Glomerular visceral epithelial cell (primary cell): ENCODE measurements around the gene ARHGAP8.
"Not testable (repeated sequence)": the region's sequence is repeated elsewhere in the genome, so short reads cannot be mapped to it uniquely, and the experiment has no call there.

Experiments
- DNase-seq: peaks from one replicate; pipeline ENCODE4 v3.0.0-alpha.2; 2016; ENCODE audit errors: extremely low spot score

The ARHGAP8 gene

GRCh38 chr22:44888491-44889254, 136.3 kb downstream of the ARHGAP8 start:
- DNase-seq, result no peak

- no peak for DNase-seq
Observed at GRCh38 chr22:44889255-44889878, 137.0 kb downstream of the ARHGAP8 start.

GRCh38 chr22:44890416-44891292, 138.3 kb downstream of the ARHGAP8 start:
- DNase-seq, result no peak

GRCh38 chr22:44891293-44891747, 138.9 kb downstream of the ARHGAP8 start:
- no peak for DNase-seq

GRCh38 chr22:44891791-44892190, 139.4 kb downstream of the ARHGAP8 start:
- DNase-seq, result no peak

- DNase-seq, result no peak
Observed at GRCh38 chr22:44892243-44892642, 139.9 kb downstream of the ARHGAP8 start.

DNA sequence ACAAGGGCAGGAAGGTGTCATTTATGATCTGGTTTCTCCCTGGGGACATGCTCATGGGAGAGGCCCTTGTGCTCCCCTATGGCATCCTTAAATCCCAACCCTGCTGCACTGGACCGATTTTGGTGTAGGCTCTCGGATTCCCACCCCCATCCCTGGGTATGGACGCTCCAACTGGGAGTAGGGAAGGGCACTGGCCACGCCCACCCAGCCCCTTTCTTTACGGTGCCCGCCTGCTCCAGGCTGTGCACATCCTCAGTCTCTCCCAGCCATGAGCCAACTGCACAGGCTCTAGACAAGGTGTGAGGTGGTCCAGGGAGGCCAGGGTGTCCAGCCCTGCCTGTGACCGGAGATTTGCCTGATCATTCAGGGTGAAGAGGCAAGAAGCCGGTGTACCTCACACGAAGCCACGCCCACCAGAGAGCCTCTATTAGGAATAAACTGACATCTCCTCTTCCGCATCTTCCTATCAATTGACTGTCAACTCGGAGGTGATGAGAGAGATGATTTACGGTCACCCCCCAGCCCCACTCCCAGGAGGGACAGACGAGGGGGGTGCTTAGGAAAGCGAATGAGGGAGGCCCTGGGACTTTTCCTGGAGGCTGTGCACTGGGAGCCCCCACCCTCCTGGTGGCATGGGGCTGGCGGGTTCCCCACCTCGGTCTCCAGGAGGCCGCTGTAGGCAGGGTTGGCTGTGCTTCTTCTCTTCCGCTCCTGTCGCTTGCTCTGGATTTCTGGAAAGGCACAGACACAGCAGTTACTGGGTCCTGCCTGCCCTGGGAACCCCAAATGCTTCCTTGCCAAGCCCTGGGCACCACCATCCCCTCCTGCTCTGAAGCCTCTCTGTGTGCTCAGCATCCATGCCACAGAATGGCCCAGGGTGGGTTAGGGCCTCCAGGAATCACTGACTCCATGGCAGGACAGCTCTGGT, 140.7 kb downstream of the ARHGAP8 start:
- DNase-seq, result no peak

DNA sequence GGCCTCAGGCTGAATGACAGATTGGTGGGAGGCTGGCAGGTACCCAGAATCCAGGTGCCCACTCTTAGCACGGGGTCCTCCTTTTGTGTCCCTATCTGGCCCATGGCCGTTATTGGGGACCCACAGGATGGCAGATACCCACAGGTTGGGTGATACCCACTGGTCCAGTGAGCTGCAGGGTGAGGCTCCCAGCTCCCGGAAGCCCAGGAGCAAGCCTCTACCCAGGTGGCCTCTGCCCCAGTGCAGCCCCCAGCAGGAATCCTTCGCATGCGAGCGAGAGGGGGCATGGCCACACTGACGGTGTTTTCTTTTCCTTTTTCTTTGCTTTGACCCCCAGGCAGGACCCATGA, 141.3 kb downstream of the ARHGAP8 start:
- no peak for DNase-seq

DNA sequence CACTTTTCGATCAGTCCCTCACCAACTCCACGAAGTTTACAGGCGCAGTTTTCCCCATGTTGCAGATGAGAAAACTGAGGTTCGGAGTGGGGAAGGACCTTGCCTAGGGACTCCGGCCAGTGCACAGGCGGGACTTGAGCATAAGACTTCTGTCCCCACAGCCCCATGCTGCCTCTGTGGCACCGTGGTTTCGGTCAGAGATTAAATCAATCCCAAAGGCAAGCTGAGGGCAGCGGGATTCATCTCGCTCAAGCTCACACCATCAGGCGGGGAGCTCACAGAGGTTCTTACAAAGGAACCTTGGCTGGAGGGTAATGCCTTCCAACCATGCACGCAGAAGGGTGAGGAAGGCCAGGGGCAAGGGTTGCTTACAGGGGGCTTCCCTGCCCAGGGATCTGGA, 141.9 kb downstream of the ARHGAP8 start:
- no peak for DNase-seq

GRCh38 chr22:44894782-44895181, 142.4 kb downstream of the ARHGAP8 start:
- no peak for DNase-seq

- DNase-seq, result no peak
Observed at GRCh38 chr22:44895296-44896055, 143.1 kb downstream of the ARHGAP8 start.

DNA sequence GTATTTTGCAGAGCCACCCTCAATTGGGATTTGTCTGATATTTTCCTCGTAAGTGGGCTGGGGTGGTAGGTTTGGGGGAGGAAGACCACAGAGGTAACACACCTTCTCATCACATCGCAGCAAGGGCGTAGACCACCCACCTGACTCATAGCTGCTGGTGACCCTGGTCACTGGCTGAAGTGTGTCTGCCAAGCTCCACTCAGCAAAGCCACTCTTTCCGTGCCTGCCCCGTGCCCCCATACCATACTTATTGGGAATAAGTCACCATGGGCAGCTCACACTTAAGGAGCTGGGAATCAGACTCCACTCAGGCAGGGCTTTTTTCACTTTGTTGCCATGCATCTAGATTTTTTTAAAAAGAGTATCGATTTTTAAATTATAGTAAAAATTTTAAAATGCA, 145.9 kb downstream of the ARHGAP8 start:
- no peak for DNase-seq

DNA sequence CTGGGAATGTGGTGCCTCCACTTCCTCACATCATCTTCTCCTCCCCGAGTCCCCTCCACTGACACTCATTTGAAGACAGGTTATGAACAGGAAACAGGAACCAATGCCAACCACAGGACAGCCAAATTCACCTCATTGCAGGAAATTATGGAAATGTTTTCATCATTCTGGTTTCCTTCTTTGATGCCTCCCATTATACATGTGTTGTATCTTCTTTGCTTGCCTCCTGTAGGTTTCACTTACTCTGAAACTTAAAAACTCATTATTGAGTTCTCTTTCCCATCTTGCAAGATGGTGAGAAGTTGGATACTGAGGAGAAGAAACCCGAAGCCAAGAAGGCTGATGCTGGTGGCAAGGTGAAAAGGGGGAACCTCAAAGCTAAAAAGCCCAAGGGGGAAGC, 148.9 kb downstream of the ARHGAP8 start:
- no peak for DNase-seq

- not testable (repeated sequence) for DNase-seq
Observed at GRCh38 chr22:44903164-44903563, 150.8 kb downstream of the ARHGAP8 start.

DNA sequence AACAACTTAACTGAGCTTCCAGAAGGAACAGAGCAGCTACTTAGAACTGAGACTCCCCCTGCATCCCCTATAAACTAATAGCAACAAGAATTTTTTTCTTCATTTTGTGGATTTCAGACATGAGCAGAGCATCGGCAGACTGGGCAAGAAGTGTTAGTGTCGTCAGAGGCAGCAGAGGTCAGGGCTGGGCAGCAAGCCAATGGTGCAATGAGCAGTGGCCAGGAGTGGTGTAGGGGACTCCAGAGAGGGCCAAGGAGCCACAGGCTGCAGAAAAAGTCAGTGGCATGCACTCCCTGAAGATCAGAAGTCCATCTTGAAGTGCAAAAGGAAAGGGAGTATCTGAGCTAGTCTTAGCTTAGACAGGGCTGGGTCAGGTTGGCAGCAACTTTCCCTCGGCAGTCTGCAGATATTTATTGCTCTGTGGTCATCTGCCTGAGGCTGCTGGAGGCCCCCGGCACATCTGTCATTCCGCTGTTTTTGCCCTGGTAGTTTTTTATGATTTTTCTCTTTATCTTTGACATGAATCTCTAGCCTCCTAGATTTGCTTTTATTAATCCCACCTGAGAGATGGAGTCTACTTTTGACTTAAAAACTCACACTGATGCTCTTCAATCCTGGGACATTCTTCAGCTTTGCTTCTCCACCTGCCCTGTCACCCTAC, 152.2 kb downstream of the ARHGAP8 start:
- not testable (repeated sequence) for DNase-seq

- DNase-seq, result no peak
Observed at GRCh38 chr22:44906248-44906936, 154.0 kb downstream of the ARHGAP8 start.

DNA sequence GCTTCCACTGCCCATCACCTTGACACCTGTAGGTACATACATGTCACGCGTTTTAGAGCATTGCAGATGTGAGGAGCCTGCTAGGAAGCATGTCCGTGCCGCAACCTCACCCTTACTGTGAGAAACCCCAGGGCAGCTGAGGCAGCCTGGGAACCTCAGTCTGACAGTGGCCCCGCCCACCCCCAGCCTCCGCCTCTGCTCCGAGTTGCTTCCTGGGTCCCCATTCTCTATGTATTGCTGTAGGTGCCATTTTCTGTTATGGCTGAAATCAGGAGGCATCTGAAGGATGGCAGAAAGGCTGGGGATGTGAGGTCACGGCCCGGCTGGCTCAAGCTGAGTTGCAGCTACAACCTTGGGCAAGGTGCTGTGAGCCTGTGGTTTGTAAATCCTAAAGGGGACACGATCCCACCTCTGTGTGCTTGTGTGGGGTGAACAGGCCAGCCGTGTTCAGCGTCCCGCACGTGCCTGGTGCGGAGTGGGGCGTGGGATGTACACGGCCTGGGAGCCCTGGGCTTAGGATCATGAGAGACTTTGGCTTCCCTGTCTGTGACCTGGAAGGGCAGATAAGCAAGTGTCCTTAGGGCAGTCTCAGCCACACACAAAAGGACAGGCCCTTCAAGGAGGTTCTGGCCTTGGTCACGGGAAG, 154.7 kb downstream of the ARHGAP8 start:
- no peak for DNase-seq

GRCh38 chr22:44907765-44908737, 155.7 kb downstream of the ARHGAP8 start:
- DNase-seq, result no peak
